IMR-90 (cell line): ENCODE data around the gene PLA2G12A. TPM values are rescaled to one million over a fixed set of nuclear protein-coding genes. Genes with fewer than 3 reads are reported as not detected.

Experiments
- ATAC-seq: fragments of 200-7000 bp; cut with Tn5 transposase; 2 replicates; pipeline ENCODE4 v1.9.1; 2020; ENCODE audit warnings: low read depth, mild to moderate bottlenecking, moderate library complexity
- BruUV-seq: library from RNA; stranded (reverse); fragments of 400-500 nt; replicated peaks from 2 replicates; lab custom pipeline; 2021; lab: Mats Ljungman, UMichigan
- CTCF ChIA-PET: fragments of 300-600 bp; formaldehyde crosslinking; extraction: SDS; loops from one replicate; lab custom pipeline; 2021; ENCODE audit warnings: antibody characterized with exemption; lab: Yijun Ruan, JAX
- POLR2A ChIA-PET: fragments of 300-600 bp; sonication (Branson Sonifier 250); formaldehyde crosslinking; loops from one replicate; lab custom pipeline; 2022; ENCODE audit warnings: antibody characterized with exemption; ENCODE audit not compliant: unreplicated experiment; lab: Charles Lee
- DNase-seq: peaks from one replicate; pipeline ENCODE4 v3.0.0; 2013
- H2AFZ ChIP-seq: replicated peaks from 2 replicates; pipeline ENCODE3; 2013; ENCODE audit warnings: low read length, mild to moderate bottlenecking; ENCODE audit not compliant: poor library complexity
- H2AK5ac ChIP-seq: 2 replicates; pipeline ENCODE4 v1.6.1; 2013; ENCODE audit warnings: low read depth, low read length, inconsistent platforms
- H2AK9ac ChIP-seq: replicated peaks from 2 replicates; pipeline ENCODE3; 2013; ENCODE audit warnings: mild to moderate bottlenecking, low read depth, low read length, moderate library complexity; ENCODE audit not compliant: poor library complexity
- H2BK120ac ChIP-seq: 2 replicates; pipeline ENCODE4 v1.6.1; 2013; ENCODE audit warnings: low read depth, low read length, inconsistent platforms
- H2BK15ac ChIP-seq: 3 replicates; pipeline ENCODE4 v1.6.1; 2013; ENCODE audit warnings: low read depth, low read length, inconsistent platforms
- H2BK20ac ChIP-seq: 2 replicates; pipeline ENCODE4 v1.6.1; 2013; ENCODE audit warnings: low read depth, mild to moderate bottlenecking, inconsistent platforms, low read length, moderate library complexity
- H2BK5ac ChIP-seq: 2 replicates; pipeline ENCODE4 v1.6.1; 2013; ENCODE audit warnings: mild to moderate bottlenecking, low read depth, low read length, inconsistent platforms; ENCODE audit not compliant: poor library complexity, severe bottlenecking
- H3K14ac ChIP-seq: replicated peaks from 2 replicates; pipeline ENCODE4 v1.6.1; 2013; ENCODE audit warnings: low read depth, low read length, inconsistent platforms
- H3K18ac ChIP-seq: 2 replicates; pipeline ENCODE4 v1.6.1; 2013; ENCODE audit warnings: low read depth, low read length, control low read depth
- H3K23ac ChIP-seq: 2 replicates; pipeline ENCODE4 v1.6.1; 2013; ENCODE audit warnings: low read depth, low read length, inconsistent platforms
- H3K27ac ChIP-seq: 2 replicates; pipeline ENCODE4 v1.5.1; 2013; ENCODE audit warnings: mild to moderate bottlenecking, control low read depth, low read length; ENCODE audit not compliant: insufficient read depth
- H3K27me3 ChIP-seq: 2 replicates; pipeline ENCODE4 v1.6.1; 2013; ENCODE audit warnings: low read length; ENCODE audit not compliant: control insufficient read depth, insufficient read depth
- H3K36me3 ChIP-seq: 2 replicates; pipeline ENCODE4 v1.6.1; 2013; ENCODE audit warnings: low read length, mixed read lengths; ENCODE audit not compliant: control insufficient read depth, insufficient read depth
- H3K4ac ChIP-seq: 2 replicates; pipeline ENCODE4 v1.6.1; 2013; ENCODE audit warnings: low read depth, low read length, inconsistent platforms
- H3K4me1 ChIP-seq: 2 replicates; pipeline ENCODE4 v1.6.1; 2013; ENCODE audit warnings: low read length, mixed read lengths; ENCODE audit not compliant: control insufficient read depth, insufficient read depth
- H3K4me2 ChIP-seq: 2 replicates; pipeline ENCODE4 v1.6.1; 2013; ENCODE audit warnings: low read depth, mild to moderate bottlenecking, control low read depth, low read length, moderate library complexity
- H3K4me3 ChIP-seq: 2 replicates; pipeline ENCODE4 v1.5.1; 2013; ENCODE audit warnings: low read depth, mild to moderate bottlenecking, control low read depth, low read length, moderate library complexity; ENCODE audit not compliant: insufficient read depth
- H3K56ac ChIP-seq: 2 replicates; pipeline ENCODE4 v1.6.1; 2013; ENCODE audit warnings: low read length, inconsistent platforms; ENCODE audit not compliant: insufficient read depth; ENCODE audit errors: extremely low read depth
- H3K79me1 ChIP-seq, 2 experiments: 2 replicates each; pipeline ENCODE4 v1.6.1; 2013; ENCODE audit warnings: low read length in 2 of 2, inconsistent platforms in 1 of 2, low read depth in 1 of 2
- H3K9ac ChIP-seq: 2 replicates; pipeline ENCODE4 v1.6.1; 2013; ENCODE audit warnings: low read depth, low read length, control low read depth
- H3K9me1 ChIP-seq: 2 replicates; pipeline ENCODE4 v1.6.1; 2013; ENCODE audit warnings: low read length, inconsistent platforms; ENCODE audit not compliant: insufficient read depth
- H3K9me3 ChIP-seq: 2 replicates; pipeline ENCODE4 v1.6.1; 2013; ENCODE audit warnings: low read length; ENCODE audit not compliant: control insufficient read depth, insufficient read depth
- H4K20me1 ChIP-seq: 2 replicates; pipeline ENCODE4 v1.6.1; 2013; ENCODE audit warnings: low read length, inconsistent platforms; ENCODE audit not compliant: insufficient read depth
- H4K5ac ChIP-seq: 2 replicates; pipeline ENCODE4 v1.6.1; 2013; ENCODE audit warnings: mild to moderate bottlenecking, low read depth, low read length, control low read depth
- H4K8ac ChIP-seq, 2 experiments: 2 replicates each; pipeline ENCODE4 v1.6.1; 2013; ENCODE audit warnings: low read depth in 2 of 2, low read length in 2 of 2, control low read depth in 1 of 2, inconsistent platforms in 1 of 2
- H4K91ac ChIP-seq: 2 replicates; pipeline ENCODE4 v1.6.1; 2013; ENCODE audit warnings: low read depth, low read length, inconsistent platforms; ENCODE audit not compliant: insufficient read depth
- BHLHE40 ChIP-seq: fragments of 150-350 bp; IDR thresholded peaks from 2 replicates; pipeline ENCODE4 v1.6.1; 2016; ENCODE audit warnings: mild to moderate bottlenecking, low read depth, low read length
- CHD1 ChIP-seq: IDR thresholded peaks from 2 replicates; pipeline ENCODE4 v1.6.1; 2012; ENCODE audit warnings: low read depth, low read length, improper control_type of control experiment
- RFX5 ChIP-seq: IDR thresholded peaks from 2 replicates; pipeline ENCODE4 v1.8.0; 2012; ENCODE audit warnings: low read depth, mild to moderate bottlenecking, low read length, moderate library complexity
- dilution Hi-C: fragments of 300-500 bp; cut with HindIII; formaldehyde crosslinking; loops from one replicate; pipeline ENCODE4 v1.14.3; 2018; ENCODE audit warnings: low sequenced_read_pairs; ENCODE audit not compliant: unreplicated experiment
- in situ Hi-C: fragments of 300-500 bp; cut with MboI; formaldehyde crosslinking; loops from 3 replicates; pipeline ENCODE4 v1.14.3; 2019; ENCODE audit warnings: low sequenced_read_pairs, inconsistent platforms, mixed read lengths
- intact Hi-C: fragments of 100-400 bp; cut with micrococcal nuclease; formaldehyde crosslinking; loops from 2 replicates; pipeline ENCODE4 v1.10.0; 2022
- polyA plus RNA-seq, 3 experiments: library from polyadenylated mRNA; depleted of rRNA; stranded (reverse); fragments of >200 nt; gene quantifications; 2 replicates each; pipeline ENCODE4 v1.2.3, GENCODE V29; 2012; ENCODE audit warnings: low replicate concordance in 1 of 3
- total RNA-seq: library from RNA; depleted of rRNA; stranded (reverse); fragments of >200 nt; gene quantifications from 2 replicates; pipeline ENCODE4 v1.2.3, GENCODE V29; 2012

The PLA2G12A gene
- total and polyA plus RNA-seq, 2 of the 4 experiments (the other 2 are of a cell fraction), result 10.3 to 17.4 TPM

GRCh38 chr4:109745830-109746229 is 16.0 kb upstream of the PLA2G12A start:
- ATAC-seq (no peak), DNase-seq (no peak)
- Histone ChIP-seq H2AK5ac (no peak overlapping the region), H3K4me2 (no peak overlapping the region), H3K9ac (no peak overlapping the region), H2BK5ac (no peak overlapping the region), H3K23ac (no peak overlapping the region), H3K56ac (no peak overlapping the region), H3K4ac (no peak overlapping the region), H3K79me1 (no peaks in the 10 kb centered on the region), H3K14ac (no peak overlapping the region), H2BK15ac (no peak overlapping the region), H4K5ac (no peak overlapping the region), H2BK20ac (no peak overlapping the region), H3K4me1 (no peaks in the 10 kb centered on the region), H2BK120ac (no peak overlapping the region), H3K27me3 (peaks cover 4% of the 10 kb centered on the region; the same call in 1 of the 2 replicates), H3K18ac (no peak overlapping the region), H4K20me1 (no peaks in the 10 kb centered on the region), H3K27ac (no peak overlapping the region), H2AK9ac (no peak overlapping the region), H3K9me1 (no peaks in the 10 kb centered on the region), H3K9me3 (no peaks in the 10 kb centered on the region), H4K91ac (no peak overlapping the region), H2AFZ (no peak overlapping the region), H4K8ac (no peak overlapping the region), H3K4me3 (no peak overlapping the region), H3K36me3 (no peaks in the 10 kb centered on the region)
- ChIA-PET POLR2A (no interaction called here), CTCF (interaction anchor here (0.6 kb wide), 1 partner anchor 62 kb away, joined by 4 read pairs; no protein-coding TSS in a partner anchor)
- dilution Hi-C loops (no loop called here), in situ Hi-C loops (no loop called here), intact Hi-C loops (no loop called here)
- TF ChIP-seq CHD1 (no peak), RFX5 (no peak), BHLHE40 (no peak)
- BruUV-seq, result no TSS peak
